ENCODE results near the gene EDA. TPM values are rescaled to one million over a fixed set of nuclear protein-coding genes. Genes with fewer than 3 reads are reported as not detected.

Gene EDA
- total RNA-seq, 2 donors from 2014 or later = 4.0 to 4.7 TPM

DNA sequence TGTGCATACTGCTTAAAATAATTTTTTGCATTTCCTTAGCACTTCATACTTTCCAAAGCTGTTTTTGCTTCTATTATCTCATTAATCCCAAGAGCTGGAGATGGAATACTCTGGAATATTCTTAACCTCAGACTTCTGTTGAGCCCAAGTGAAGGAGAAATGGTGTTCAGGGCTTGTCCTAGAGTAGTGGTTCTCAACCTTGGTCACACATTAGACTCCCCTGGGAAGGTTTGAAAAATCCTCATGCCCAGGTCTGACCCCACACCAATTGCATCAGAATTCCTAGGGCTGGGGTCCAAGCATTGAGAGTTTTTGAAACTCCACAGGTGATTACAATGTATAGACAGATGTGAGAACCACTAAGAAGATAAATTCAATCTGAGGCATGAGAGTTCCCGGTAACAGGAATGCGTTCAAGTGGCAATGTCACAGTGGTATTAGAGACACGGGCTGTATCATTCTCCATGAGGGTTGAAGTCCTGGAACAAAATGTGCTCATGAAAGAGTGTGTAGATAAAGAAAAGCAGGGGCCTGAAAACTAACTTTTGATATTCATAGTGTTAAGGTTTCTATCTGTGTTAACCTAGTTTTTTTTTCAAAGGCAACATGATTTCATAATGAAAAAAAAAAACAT, 385.9 kb downstream of the EDA start:
- DNase-seq (no peak), ATAC-seq (no peak)
- H3K36me3 ChIP-seq (replicated peaks in 1 of 2; ENCODE audit: insufficient read depth in 1 of 2, low read depth in 2 of 2) = no peaks in the 10 kb centered on the region
- no peaks in the 10 kb centered on the region for H3K4me1 ChIP-seq
- H3K9me3 ChIP-seq = no peaks in the 10 kb centered on the region
- WGBS, 2 donors = 75 to 100% methylated on average over 3 of the region's 3 CpGs
- intact Hi-C loops (cut with DNase I) = no loop called here
- TF ChIP-seq, protein P1, sequence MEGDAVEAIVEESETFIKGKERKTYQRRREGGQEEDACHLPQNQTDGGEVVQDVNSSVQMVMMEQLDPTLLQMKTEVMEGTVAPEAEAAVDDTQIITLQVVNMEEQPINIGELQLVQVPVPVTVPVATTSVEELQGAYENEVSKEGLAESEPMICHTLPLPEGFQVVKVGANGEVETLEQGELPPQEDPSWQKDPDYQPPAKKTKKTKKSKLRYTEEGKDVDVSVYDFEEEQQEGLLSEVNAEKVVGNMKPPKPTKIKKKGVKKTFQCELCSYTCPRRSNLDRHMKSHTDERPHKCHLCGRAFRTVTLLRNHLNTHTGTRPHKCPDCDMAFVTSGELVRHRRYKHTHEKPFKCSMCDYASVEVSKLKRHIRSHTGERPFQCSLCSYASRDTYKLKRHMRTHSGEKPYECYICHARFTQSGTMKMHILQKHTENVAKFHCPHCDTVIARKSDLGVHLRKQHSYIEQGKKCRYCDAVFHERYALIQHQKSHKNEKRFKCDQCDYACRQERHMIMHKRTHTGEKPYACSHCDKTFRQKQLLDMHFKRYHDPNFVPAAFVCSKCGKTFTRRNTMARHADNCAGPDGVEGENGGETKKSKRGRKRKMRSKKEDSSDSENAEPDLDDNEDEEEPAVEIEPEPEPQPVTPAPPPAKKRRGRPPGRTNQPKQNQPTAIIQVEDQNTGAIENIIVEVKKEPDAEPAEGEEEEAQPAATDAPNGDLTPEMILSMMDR (IDR thresholded peaks at IDR 0.05) = no peak
- no peak for TF ChIP-seq POLR2A (IDR thresholded peaks at IDR 0.05)
- no peak overlapping the region for H3K4me3 ChIP-seq
- no peak overlapping the region for H3K27ac ChIP-seq
- H3K27me3 ChIP-seq = no peaks in the 10 kb centered on the region

DNA sequence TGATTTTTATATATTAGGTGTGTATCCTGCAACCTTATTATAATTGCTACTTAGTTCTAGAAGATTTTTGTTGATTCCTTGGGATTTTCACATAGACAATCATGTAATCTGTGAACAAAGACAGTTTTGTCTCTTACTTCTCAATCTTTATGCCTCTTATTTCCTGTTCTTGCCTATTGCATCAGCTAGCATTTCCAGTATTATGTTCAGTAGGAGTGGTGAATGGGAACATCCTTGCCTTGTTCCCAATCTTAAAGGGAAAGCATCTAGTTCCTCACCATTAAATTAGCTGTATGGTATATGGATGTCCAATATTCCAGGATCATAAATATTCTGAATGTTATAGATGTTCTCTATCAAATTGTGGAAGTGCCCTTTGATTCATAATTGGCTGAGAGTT, 392.0 kb downstream of the EDA start:
- Histone ChIP-seq H3K27ac (no peak overlapping the region), H3K36me3 (replicated peaks in 1 of 2; ENCODE audit: insufficient read depth in 1 of 2, low read depth in 2 of 2) (no peaks in the 10 kb centered on the region), H3K9me3 (no peaks in the 10 kb centered on the region), H3K4me3 (no peak overlapping the region), H3K27me3 (no peaks in the 10 kb centered on the region), H3K4me1 (no peaks in the 10 kb centered on the region)
- TF ChIP-seq, protein P1 (IDR thresholded peaks at IDR 0.05) = no peak
- no peak for TF ChIP-seq POLR2A (IDR thresholded peaks at IDR 0.05)
- DNase-seq (no peak), ATAC-seq (no peak)
- intact Hi-C loops (cut with DNase I) = no loop called here

DNA sequence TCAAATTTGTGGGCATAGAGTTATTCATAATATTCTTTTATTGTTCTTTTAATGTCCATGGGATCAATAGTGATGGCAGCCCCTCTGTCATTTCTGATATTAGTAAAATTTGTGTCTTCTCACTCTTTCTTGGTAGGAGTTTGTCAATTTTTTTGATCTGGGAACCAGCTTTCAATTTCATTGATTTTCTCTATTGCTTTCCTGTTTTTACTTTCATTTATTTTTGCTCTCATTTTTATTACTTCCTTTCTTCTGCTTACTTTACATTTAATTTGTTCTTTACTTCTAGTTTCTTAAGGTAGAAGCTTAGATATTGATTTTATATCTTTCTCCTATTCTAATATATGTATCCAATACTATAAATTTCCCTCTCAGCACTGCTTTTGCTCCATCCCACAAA, 393.1 kb downstream of the EDA start:
- ATAC-seq (no peak), DNase-seq (no peak)
- Histone ChIP-seq H3K4me1 (no peaks in the 10 kb centered on the region), H3K36me3 (replicated peaks in 1 of 2; ENCODE audit: insufficient read depth in 1 of 2, low read depth in 2 of 2) (no peaks in the 10 kb centered on the region), H3K4me3 (no peak overlapping the region), H3K9me3 (no peaks in the 10 kb centered on the region), H3K27ac (no peak overlapping the region), H3K27me3 (no peaks in the 10 kb centered on the region)
- TF ChIP-seq, protein P1 (IDR thresholded peaks at IDR 0.05) = no peak
- no peak for TF ChIP-seq POLR2A (IDR thresholded peaks at IDR 0.05)
- intact Hi-C loops (cut with DNase I) = no loop called here

DNA sequence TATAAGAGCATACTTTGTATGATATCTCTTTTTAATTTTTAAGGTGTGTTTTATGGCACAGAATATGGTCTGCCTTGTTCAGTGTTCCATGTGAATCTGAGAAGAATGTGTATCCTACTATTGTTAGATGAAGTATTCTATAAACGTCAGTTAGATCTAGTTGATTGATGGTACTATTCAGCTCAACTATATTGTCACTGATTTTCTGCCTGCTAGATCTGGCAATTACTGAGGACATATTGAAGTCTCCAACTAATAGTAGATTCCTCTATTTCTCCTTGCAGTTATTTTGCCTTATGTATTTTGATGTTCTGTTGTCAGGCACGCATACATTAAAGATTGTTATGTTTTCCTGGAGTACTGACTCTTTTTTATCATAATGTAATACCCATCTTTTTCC, 394.1 kb downstream of the EDA start:
- no peaks in the 10 kb centered on the region for H3K4me1 ChIP-seq
- TF ChIP-seq, protein P1 (IDR thresholded peaks at IDR 0.05) = no peak
- TF ChIP-seq POLR2A (IDR thresholded peaks at IDR 0.05) = no peak
- no peak for DNase-seq
- H3K9me3 ChIP-seq = no peaks in the 10 kb centered on the region
- no peak overlapping the region for H3K27ac ChIP-seq
- no peaks in the 10 kb centered on the region for H3K27me3 ChIP-seq
- WGBS, 2 donors = 71 to 80% methylated on average over 2 of the region's 2 CpGs
- ATAC-seq = no peak
- intact Hi-C loops (cut with DNase I) = no loop called here
- H3K4me3 ChIP-seq = no peak overlapping the region
- no peaks in the 10 kb centered on the region for H3K36me3 ChIP-seq (replicated peaks in 1 of 2; ENCODE audit: insufficient read depth in 1 of 2, low read depth in 2 of 2)

DNA sequence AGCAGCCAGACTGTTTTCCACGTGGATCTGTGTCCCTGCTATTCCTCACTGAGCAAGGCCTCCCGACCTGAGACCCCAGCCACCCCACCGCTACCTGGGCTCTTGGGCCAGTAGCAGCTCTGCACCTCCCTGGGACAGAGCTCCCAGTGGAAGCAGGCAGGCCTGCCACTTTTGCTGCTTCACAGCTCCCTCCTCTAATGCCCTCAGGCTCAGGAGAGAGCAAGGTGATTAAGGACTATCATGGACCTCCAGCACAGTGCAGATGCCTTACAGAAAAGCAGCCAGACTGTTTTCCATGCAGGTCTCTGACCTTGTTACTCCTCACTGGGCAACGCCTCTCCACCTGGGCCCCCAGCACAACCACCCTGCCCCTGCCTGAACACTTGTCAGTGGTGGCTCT, 396.8 kb downstream of the EDA start:
- Histone ChIP-seq H3K27me3 (no peaks in the 10 kb centered on the region), H3K27ac (no peak overlapping the region), H3K4me1 (no peaks in the 10 kb centered on the region), H3K4me3 (no peak overlapping the region), H3K36me3 (replicated peaks in 1 of 2; ENCODE audit: insufficient read depth in 1 of 2, low read depth in 2 of 2) (no peaks in the 10 kb centered on the region), H3K9me3 (no peaks in the 10 kb centered on the region)
- ATAC-seq = no peak
- TF ChIP-seq POLR2A (IDR thresholded peaks at IDR 0.05) = no peak
- TF ChIP-seq, protein P1 (IDR thresholded peaks at IDR 0.05) = no peak
- WGBS, 2 donors = 91% methylated on average over 4 of the region's 4 CpGs; no CpG with 5 or more reads in 1 of the 2 donors
- intact Hi-C loops (cut with DNase I) = no loop called here
- DNase-seq = no peak

All from body of pancreas (tissue), 4 donors.